22Rv1 (cell line): ENCODE data around the gene DOCK7.
"Not testable (repeated sequence)": the region's sequence is repeated elsewhere in the genome, so short reads cannot be mapped to it uniquely, and the experiment has no call there.

Source experiments
- ZFX ChIP-seq: fragments of 450-650 bp; IDR thresholded peaks from 2 replicates; pipeline ENCODE4 v1.6.1; 2017; ENCODE audit warnings: antibody characterized with exemption, borderline replicate concordance
- TF ChIP-seq, protein P1 (sequence below): fragments of 450-650 bp; IDR thresholded peaks from 2 replicates; pipeline ENCODE4 v1.5.1; 2017; ENCODE audit warnings: mild to moderate bottlenecking

- TF ChIP-seq, protein P1, sequence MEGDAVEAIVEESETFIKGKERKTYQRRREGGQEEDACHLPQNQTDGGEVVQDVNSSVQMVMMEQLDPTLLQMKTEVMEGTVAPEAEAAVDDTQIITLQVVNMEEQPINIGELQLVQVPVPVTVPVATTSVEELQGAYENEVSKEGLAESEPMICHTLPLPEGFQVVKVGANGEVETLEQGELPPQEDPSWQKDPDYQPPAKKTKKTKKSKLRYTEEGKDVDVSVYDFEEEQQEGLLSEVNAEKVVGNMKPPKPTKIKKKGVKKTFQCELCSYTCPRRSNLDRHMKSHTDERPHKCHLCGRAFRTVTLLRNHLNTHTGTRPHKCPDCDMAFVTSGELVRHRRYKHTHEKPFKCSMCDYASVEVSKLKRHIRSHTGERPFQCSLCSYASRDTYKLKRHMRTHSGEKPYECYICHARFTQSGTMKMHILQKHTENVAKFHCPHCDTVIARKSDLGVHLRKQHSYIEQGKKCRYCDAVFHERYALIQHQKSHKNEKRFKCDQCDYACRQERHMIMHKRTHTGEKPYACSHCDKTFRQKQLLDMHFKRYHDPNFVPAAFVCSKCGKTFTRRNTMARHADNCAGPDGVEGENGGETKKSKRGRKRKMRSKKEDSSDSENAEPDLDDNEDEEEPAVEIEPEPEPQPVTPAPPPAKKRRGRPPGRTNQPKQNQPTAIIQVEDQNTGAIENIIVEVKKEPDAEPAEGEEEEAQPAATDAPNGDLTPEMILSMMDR: not testable (repeated sequence)
- not testable (repeated sequence) for TF ChIP-seq ZFX
Observed at GRCh38 chr1:62567926-62568325, 120.3 kb downstream of the DOCK7 start.
